HL-60 (cell line): Measurements from ENCODE around the gene RALGPS2.
"Not testable (repeated sequence)": the region's sequence is repeated elsewhere in the genome, so short reads cannot be mapped to it uniquely, and the experiment has no call there.

Experiments
- DNase-seq, 2 experiments: peaks; one replicate each; pipeline ENCODE4 v3.0.0-alpha.2; 2010 to 2020; ENCODE audit warnings: low read depth in 1 of 2, low spot score in 1 of 2
- H3K27ac ChIP-seq: fragments of 250-450 bp; sonication (Bioruptor Pico); replicated peaks from 2 replicates; pipeline ENCODE4 v1.5.1; 2020; ENCODE audit warnings: mild to moderate bottlenecking, moderate library complexity
- H3K27me3 ChIP-seq: fragments of 250-450 bp; sonication (Bioruptor Pico); 2 replicates; pipeline ENCODE4 v1.5.1; 2021; ENCODE audit warnings: mild to moderate bottlenecking, moderate library complexity; ENCODE audit not compliant: insufficient read depth, poor library complexity, severe bottlenecking
- H3K4me3 ChIP-seq: replicated peaks from 2 replicates; pipeline ENCODE4 v1.5.1; 2011; ENCODE audit warnings: mild to moderate bottlenecking, control low read depth, low read length; ENCODE audit not compliant: insufficient read depth
- CTCF ChIP-seq: IDR thresholded peaks from one replicate; pipeline ENCODE4 v1.5.1; 2011; ENCODE audit warnings: low read length, control low read depth, inconsistent platforms; ENCODE audit not compliant: insufficient read depth
- GABPA ChIP-seq: IDR thresholded peaks from 2 replicates; pipeline ENCODE4 v1.6.1; 2012; ENCODE audit warnings: low read depth
- POLR2AphosphoS5 ChIP-seq: IDR thresholded peaks from 2 replicates; pipeline ENCODE4 v1.6.1; 2012; ENCODE audit warnings: low read depth
- REST ChIP-seq: IDR thresholded peaks from 2 replicates; pipeline ENCODE4 v1.6.1; 2012; ENCODE audit warnings: low read depth; ENCODE audit not compliant: insufficient replicate concordance
- SPI1 ChIP-seq: IDR thresholded peaks from 2 replicates; pipeline ENCODE4 v1.6.1; 2012; ENCODE audit warnings: low read depth, mild to moderate bottlenecking, borderline replicate concordance

The RALGPS2 gene

GRCh38 chr1:178746345-178746744 lies 21.3 kb downstream of the RALGPS2 start:
- DNase-seq: no peak
- TF ChIP-seq CTCF: no peak
- TF ChIP-seq REST: no peak
- TF ChIP-seq GABPA: no peak
- no peak for TF ChIP-seq POLR2AphosphoS5
- TF ChIP-seq SPI1: no peak

GRCh38 chr1:178747361-178747760 lies 22.3 kb downstream of the RALGPS2 start:
- H3K27me3 ChIP-seq, H3K27ac ChIP-seq, H3K4me3 ChIP-seq, DNase-seq: not testable (repeated sequence)

More at GRCh38 chr1:178746345-178746744, 21.3 kb downstream of the RALGPS2 start:
- H3K27me3 ChIP-seq: no peaks in the 10 kb centered on the region
- no peak overlapping the region for H3K27ac ChIP-seq
- H3K4me3 ChIP-seq: no peak overlapping the region

GRCh38 chr1:178749581-178750166 lies 24.6 kb downstream of the RALGPS2 start:
- H3K27ac ChIP-seq: no peak overlapping the region
- H3K4me3 ChIP-seq: no peak overlapping the region
- no peaks in the 10 kb centered on the region for H3K27me3 ChIP-seq
- DNase-seq: no peak
- TF ChIP-seq POLR2AphosphoS5 (no peak), GABPA (no peak), SPI1 (no peak), REST (no peak), CTCF (no peak)

GRCh38 chr1:178751046-178751445 lies 26.0 kb downstream of the RALGPS2 start:
- no peak overlapping the region for H3K4me3 ChIP-seq
- H3K27me3 ChIP-seq: no peaks in the 10 kb centered on the region
- H3K27ac ChIP-seq: no peak overlapping the region
- no peak for DNase-seq
- TF ChIP-seq CTCF: no peak
- TF ChIP-seq GABPA: no peak
- no peak for TF ChIP-seq SPI1
- no peak for TF ChIP-seq POLR2AphosphoS5
- TF ChIP-seq REST: no peak
